WERI-Rb-1 (cell line): ENCODE data around the gene CDHR3.

Experiments used
- DNase-seq: peaks from one replicate; pipeline ENCODE4 v3.0.0-alpha.2; 2020
- H3K27ac ChIP-seq: fragments of 250-450 bp; sonication (Bioruptor Pico); 2 replicates; pipeline ENCODE4 v1.5.1; 2020; ENCODE audit warnings: mild to moderate bottlenecking, moderate library complexity
- H3K27me3 ChIP-seq: fragments of 250-450 bp; sonication (Bioruptor Pico); 2 replicates; pipeline ENCODE4 v1.5.1; 2021; ENCODE audit warnings: mild to moderate bottlenecking, low read depth, moderate library complexity; ENCODE audit not compliant: insufficient read depth, severe bottlenecking
- H3K36me3 ChIP-seq: fragments of 250-450 bp; sonication (Bioruptor Pico); 2 replicates; pipeline ENCODE4 v1.5.1; 2020; ENCODE audit warnings: mild to moderate bottlenecking, moderate library complexity
- H3K4me3 ChIP-seq: 2 replicates; pipeline ENCODE4 v1.5.1; 2011; ENCODE audit warnings: low read depth, mild to moderate bottlenecking, control low read depth, low read length
- H3K9me3 ChIP-seq: fragments of 250-450 bp; sonication (Bioruptor Pico); 2 replicates; pipeline ENCODE4 v1.5.1; 2021; ENCODE audit warnings: mild to moderate bottlenecking, moderate library complexity; ENCODE audit not compliant: severe bottlenecking
- CTCF ChIP-seq: IDR thresholded peaks from 2 replicates; pipeline ENCODE4 v1.5.1; 2011; ENCODE audit warnings: low read depth, mild to moderate bottlenecking, control low read depth, inconsistent platforms, low read length

CDHR3 gene

GRCh38 chr7:106035568-106035967 is 72.5 kb downstream of the CDHR3 start:
- DNase-seq: no peak
- H3K4me3 ChIP-seq: no peak overlapping the region
- TF ChIP-seq CTCF: no peak
- no peaks in the 10 kb centered on the region for H3K27me3 ChIP-seq
- H3K9me3 ChIP-seq: peaks cover 7% of the 10 kb centered on the region
- H3K27ac ChIP-seq: no peak overlapping the region
- H3K36me3 ChIP-seq: no peaks in the 10 kb centered on the region

- TF ChIP-seq CTCF: no peak
- Histone ChIP-seq H3K9me3 (peaks cover 7% of the 10 kb centered on the region), H3K27ac (no peak overlapping the region), H3K36me3 (no peaks in the 10 kb centered on the region), H3K27me3 (no peaks in the 10 kb centered on the region), H3K4me3 (no peak overlapping the region)
- no peak for DNase-seq
Measured at GRCh38 chr7:106036004-106036403, 72.9 kb downstream of the CDHR3 start.

- Histone ChIP-seq H3K4me3 (no peak overlapping the region), H3K36me3 (no peaks in the 10 kb centered on the region), H3K27me3 (no peaks in the 10 kb centered on the region), H3K9me3 (peaks cover 7% of the 10 kb centered on the region), H3K27ac (no peak overlapping the region)
- TF ChIP-seq CTCF: no peak
- DNase-seq: no peak
Measured at GRCh38 chr7:106037489-106038176, 74.6 kb downstream of the CDHR3 start.

GRCh38 chr7:106038289-106038688 is 75.2 kb downstream of the CDHR3 start:
- Histone ChIP-seq H3K9me3 (peaks cover 6% of the 10 kb centered on the region), H3K27me3 (no peaks in the 10 kb centered on the region), H3K36me3 (no peaks in the 10 kb centered on the region), H3K27ac (no peak overlapping the region), H3K4me3 (no peak overlapping the region)
- no peak for TF ChIP-seq CTCF
- no peak for DNase-seq

GRCh38 chr7:106038916-106039315 is 75.9 kb downstream of the CDHR3 start:
- no peaks in the 10 kb centered on the region for H3K36me3 ChIP-seq
- no peak for DNase-seq
- H3K27me3 ChIP-seq: no peaks in the 10 kb centered on the region
- no peak overlapping the region for H3K27ac ChIP-seq
- no peak overlapping the region for H3K4me3 ChIP-seq
- TF ChIP-seq CTCF: no peak
- H3K9me3 ChIP-seq: no peaks in the 10 kb centered on the region

GRCh38 chr7:106039486-106040060 is 76.5 kb downstream of the CDHR3 start:
- Histone ChIP-seq H3K27ac (no peak overlapping the region), H3K9me3 (no peaks in the 10 kb centered on the region), H3K36me3 (no peaks in the 10 kb centered on the region), H3K27me3 (no peaks in the 10 kb centered on the region), H3K4me3 (no peak overlapping the region)
- peak; percentile 61 for TF ChIP-seq CTCF
- peak; percentile 83 for DNase-seq
